Activated T-cell treated with anti-CD3 and anti-CD28 coated beads for 48 hours (primary cell): Measurements from ENCODE around the gene DNASE2.
A peak's percentile ranks its signal among the peaks of the same experiment; 100 is the strongest.
"Not testable (repeated sequence)": the region's sequence is repeated elsewhere in the genome, so short reads cannot be mapped to it uniquely, and the experiment has no call there.

Experiments
- DNase-seq: peaks from one replicate; pipeline ENCODE4 v3.0.0-alpha.2; 2020; ENCODE audit warnings: low read depth

DNASE2 gene

GRCh38 chr19:12881172-12881808, at the start of gene DNASE2:
Gene DNASE2, minus strand, starts transcription at chr19:12881449. Its CDS starts 74 bp downstream, at chr19:12881375.
- DNase-seq = peak; percentile 87

- DNase-seq = no peak
Observed at GRCh38 chr19:12930002-12930645, 48.9 kb upstream of the DNASE2 start.

GRCh38 chr19:12924621-12925310, 43.5 kb upstream of the DNASE2 start:
- DNase-seq = no peak

GRCh38 chr19:12922959-12923358, 41.7 kb upstream of the DNASE2 start:
- no peak for DNase-seq

- DNase-seq = no peak
Observed at GRCh38 chr19:12921047-12921446, 39.8 kb upstream of the DNASE2 start.

GRCh38 chr19:12918253-12918652, 37.0 kb upstream of the DNASE2 start:
- no peak for DNase-seq

- not testable (repeated sequence) for DNase-seq
Observed at GRCh38 chr19:12915860-12916259, 34.6 kb upstream of the DNASE2 start.

- DNase-seq = peak; percentile 27
Observed at GRCh38 chr19:12913851-12914690, 32.8 kb upstream of the DNASE2 start.

GRCh38 chr19:12913011-12913561, 31.8 kb upstream of the DNASE2 start:
- DNase-seq = no peak

GRCh38 chr19:12912571-12912970, 31.3 kb upstream of the DNASE2 start:
- no peak for DNase-seq

GRCh38 chr19:12907166-12907565, 25.9 kb upstream of the DNASE2 start:
- DNase-seq = no peak

GRCh38 chr19:12899891-12900518, 18.8 kb upstream of the DNASE2 start:
- no peak for DNase-seq

GRCh38 chr19:12896460-12896859, 15.2 kb upstream of the DNASE2 start:
- no peak for DNase-seq

GRCh38 chr19:12893582-12893981, 12.3 kb upstream of the DNASE2 start:
- DNase-seq = no peak

- no peak for DNase-seq
Observed at GRCh38 chr19:12891553-12892021, 10.3 kb upstream of the DNASE2 start.

- DNase-seq = peak; percentile 90
Observed at GRCh38 chr19:12890787-12891552, 9.7 kb upstream of the DNASE2 start, which contains the start of gene GCDH. Gene GCDH, plus strand, starts transcription at chr19:12891160. Its CDS starts 145 bp downstream, at chr19:12891305.

- not testable (repeated sequence) for DNase-seq
Observed at GRCh38 chr19:12890299-12890786, 9.1 kb upstream of the DNASE2 start.

- no peak for DNase-seq
Observed at GRCh38 chr19:12888006-12888603, 6.9 kb upstream of the DNASE2 start.

GRCh38 chr19:12886969-12887747, 5.9 kb upstream of the DNASE2 start, which contains the start of gene KLF1:
Gene KLF1, minus strand, starts transcription at chr19:12887201. Its CDS starts 61 bp downstream, at chr19:12887140.
- no peak for DNase-seq
